IPS-20b (cell line): ENCODE data around the gene ERBIN.
"Not testable (repeated sequence)": the region's sequence is repeated elsewhere in the genome, so short reads cannot be mapped to it uniquely, and the experiment has no call there.

Source experiments
- H3K27ac ChIP-seq: one replicate; pipeline ENCODE4 v1.5.1; 2013; ENCODE audit warnings: low read length
- H3K27me3 ChIP-seq: 2 replicates; pipeline ENCODE4 v1.6.1; 2013; ENCODE audit warnings: mild to moderate bottlenecking, low read length, inconsistent platforms; ENCODE audit not compliant: insufficient read depth
- H3K36me3 ChIP-seq: 2 replicates; pipeline ENCODE4 v1.6.1; 2013; ENCODE audit warnings: low read depth, mild to moderate bottlenecking, inconsistent platforms, low read length, moderate library complexity; ENCODE audit not compliant: insufficient read depth
- H3K4me1 ChIP-seq: 2 replicates; pipeline ENCODE4 v1.6.1; 2013; ENCODE audit warnings: mild to moderate bottlenecking, control low read depth, inconsistent platforms, low read length, moderate library complexity; ENCODE audit not compliant: insufficient read depth
- H3K4me3 ChIP-seq: 2 replicates; pipeline ENCODE4 v1.5.1; 2013; ENCODE audit warnings: mild to moderate bottlenecking, low read length, inconsistent platforms
- H3K9ac ChIP-seq: 2 replicates; pipeline ENCODE4 v1.6.1; 2013; ENCODE audit warnings: low read depth, mild to moderate bottlenecking, inconsistent platforms, low read length, moderate library complexity
- H3K9me3 ChIP-seq: 2 replicates; pipeline ENCODE4 v1.6.1; 2013; ENCODE audit warnings: mild to moderate bottlenecking, low read depth, low read length, inconsistent platforms; ENCODE audit not compliant: insufficient read depth

ERBIN gene

GRCh38 chr5:65926276-65926783 lies at the start of gene ERBIN:
ERBIN (plus strand) TSS chr5:65926575; CDS start chr5:65992719, 66,144 bp downstream.
- peak within 1 kb of the TSS; percentile 92 for H3K9ac ChIP-seq
- H3K27me3 ChIP-seq, result peaks cover 25% of the 10 kb centered on the region
- peak within 1 kb of the TSS; percentile 77 for H3K4me3 ChIP-seq
- peaks cover 7% of the 10 kb centered on the region; the same call in 1 of the 2 replicates for H3K4me1 ChIP-seq
- no peaks in the 10 kb centered on the region for H3K36me3 ChIP-seq
- H3K9me3 ChIP-seq, result no peaks in the 10 kb centered on the region
- peak within 1 kb of the TSS; percentile 95 for H3K27ac ChIP-seq

- Histone ChIP-seq H3K4me3 (no peak overlapping the region), H3K9ac (no peak overlapping the region), H3K9me3 (no peaks in the 10 kb centered on the region; the same call in none of the 2 replicates)
These were observed 49.4 kb upstream of the ERBIN start for GRCh38 chr5:65876970-65877369.

GRCh38 chr5:65879668-65880256 lies 46.6 kb upstream of the ERBIN start:
- H3K9ac ChIP-seq, H3K36me3 ChIP-seq, H3K9me3 ChIP-seq, H3K4me3 ChIP-seq, H3K4me1 ChIP-seq, H3K27ac ChIP-seq, H3K27me3 ChIP-seq: not testable (repeated sequence)

More at GRCh38 chr5:65876970-65877369, 49.4 kb upstream of the ERBIN start:
- Histone ChIP-seq H3K36me3 (no peaks in the 10 kb centered on the region), H3K27ac (no peak overlapping the region), H3K27me3 (no peaks in the 10 kb centered on the region), H3K4me1 (no peaks in the 10 kb centered on the region)

GRCh38 chr5:65880496-65881072 lies 45.8 kb upstream of the ERBIN start:
- H3K36me3 ChIP-seq, result no peaks in the 10 kb centered on the region
- H3K27ac ChIP-seq, result no peak overlapping the region
- no peaks in the 10 kb centered on the region; the same call in none of the 2 replicates for H3K9me3 ChIP-seq
- no peaks in the 10 kb centered on the region for H3K27me3 ChIP-seq
- H3K4me1 ChIP-seq, result no peaks in the 10 kb centered on the region
- H3K9ac ChIP-seq, result no peak overlapping the region
- H3K4me3 ChIP-seq, result no peak overlapping the region

GRCh38 chr5:65882278-65882677 lies 44.1 kb upstream of the ERBIN start:
- Histone ChIP-seq H3K9ac (no peak overlapping the region), H3K27me3 (no peaks in the 10 kb centered on the region), H3K4me1 (no peaks in the 10 kb centered on the region), H3K36me3 (no peaks in the 10 kb centered on the region), H3K27ac (no peak overlapping the region), H3K4me3 (no peak overlapping the region), H3K9me3 (no peaks in the 10 kb centered on the region; the same call in 1 of the 2 replicates)

GRCh38 chr5:65883461-65883860 lies 42.9 kb upstream of the ERBIN start:
- no peak overlapping the region for H3K27ac ChIP-seq
- no peak overlapping the region for H3K9ac ChIP-seq
- H3K4me3 ChIP-seq, result no peak overlapping the region
- no peaks in the 10 kb centered on the region for H3K27me3 ChIP-seq
- no peaks in the 10 kb centered on the region for H3K36me3 ChIP-seq
- no peaks in the 10 kb centered on the region for H3K4me1 ChIP-seq
- no peaks in the 10 kb centered on the region; the same call in 1 of the 2 replicates for H3K9me3 ChIP-seq

GRCh38 chr5:65886387-65886786 lies 40.0 kb upstream of the ERBIN start:
- Histone ChIP-seq H3K27ac (no peak overlapping the region), H3K9me3 (no peaks in the 10 kb centered on the region)

GRCh38 chr5:65892024-65892423 lies 34.4 kb upstream of the ERBIN start:
- H3K27me3 ChIP-seq, H3K4me1 ChIP-seq, H3K9ac ChIP-seq, H3K4me3 ChIP-seq, H3K27ac ChIP-seq, H3K36me3 ChIP-seq, H3K9me3 ChIP-seq: not testable (repeated sequence)

More at GRCh38 chr5:65886387-65886786, 40.0 kb upstream of the ERBIN start:
- Histone ChIP-seq H3K9ac (no peak overlapping the region), H3K4me1 (no peaks in the 10 kb centered on the region), H3K36me3 (no peaks in the 10 kb centered on the region), H3K27me3 (no peaks in the 10 kb centered on the region), H3K4me3 (no peak overlapping the region)

- Histone ChIP-seq H3K4me1 (peaks cover 6% of the 10 kb centered on the region; the same call in 1 of the 2 replicates), H3K9ac (no peak overlapping the region), H3K27me3 (no peaks in the 10 kb centered on the region), H3K36me3 (no peaks in the 10 kb centered on the region), H3K9me3 (no peaks in the 10 kb centered on the region), H3K4me3 (no peak overlapping the region), H3K27ac (no peak overlapping the region)
These were observed 33.6 kb upstream of the ERBIN start for GRCh38 chr5:65892801-65893200.

GRCh38 chr5:65893749-65894430 lies 32.5 kb upstream of the ERBIN start:
- H3K9ac ChIP-seq, result no peak overlapping the region
- H3K9me3 ChIP-seq, result no peaks in the 10 kb centered on the region
- H3K36me3 ChIP-seq, result no peaks in the 10 kb centered on the region
- no peak overlapping the region for H3K4me3 ChIP-seq
- H3K27ac ChIP-seq, result no peak overlapping the region
- H3K27me3 ChIP-seq, result no peaks in the 10 kb centered on the region
- H3K4me1 ChIP-seq, result peaks cover 6% of the 10 kb centered on the region; the same call in 1 of the 2 replicates

- Histone ChIP-seq H3K9me3 (no peaks in the 10 kb centered on the region), H3K27me3 (no peaks in the 10 kb centered on the region), H3K36me3 (no peaks in the 10 kb centered on the region), H3K9ac (no peak overlapping the region), H3K4me3 (no peak overlapping the region), H3K4me1 (peaks cover 6% of the 10 kb centered on the region; the same call in 1 of the 2 replicates), H3K27ac (no peak overlapping the region)
These were observed 30.5 kb upstream of the ERBIN start for GRCh38 chr5:65895891-65896290.

- H3K4me1 ChIP-seq, result no peaks in the 10 kb centered on the region
- H3K27me3 ChIP-seq, result no peaks in the 10 kb centered on the region
- H3K9ac ChIP-seq, result no peak overlapping the region
- H3K27ac ChIP-seq, result no peak overlapping the region
- no peaks in the 10 kb centered on the region for H3K9me3 ChIP-seq
- H3K4me3 ChIP-seq, result no peak overlapping the region
- no peaks in the 10 kb centered on the region for H3K36me3 ChIP-seq
These were observed 25.6 kb upstream of the ERBIN start for GRCh38 chr5:65900746-65901145.
